NCI-H2107 treated with DMSO at 0.1 percent for 48 hours (cell line): ENCODE results near the gene SUPT3H.
"Not testable (repeated sequence)": the region's sequence is repeated elsewhere in the genome, so short reads cannot be mapped to it uniquely, and the experiment has no call there.

Source experiments
- DNase-seq: peaks from one replicate; lab custom pipeline; 2025; ENCODE audit not compliant: unreplicated experiment; lab: John Stamatoyannopoulos, UW

Gene SUPT3H

GRCh38 chr6:45326698-45327417, 50.9 kb downstream of the SUPT3H start:
- DNase-seq: no peak

- DNase-seq: no peak
Observed at GRCh38 chr6:45323656-45324224, 54.0 kb downstream of the SUPT3H start.

GRCh38 chr6:45320349-45320748, 57.4 kb downstream of the SUPT3H start:
- DNase-seq: no peak

- no peak for DNase-seq
Observed at GRCh38 chr6:45314146-45314545, 63.6 kb downstream of the SUPT3H start.

- DNase-seq: no peak
Observed at GRCh38 chr6:45310118-45310788, 67.5 kb downstream of the SUPT3H start.

- no peak for DNase-seq
Observed at GRCh38 chr6:45305546-45305945, 72.2 kb downstream of the SUPT3H start.

GRCh38 chr6:45302832-45303231, 74.9 kb downstream of the SUPT3H start:
- no peak for DNase-seq

GRCh38 chr6:45301348-45302142, 76.2 kb downstream of the SUPT3H start:
- no peak for DNase-seq

GRCh38 chr6:45300736-45301135, 77.0 kb downstream of the SUPT3H start:
- no peak for DNase-seq

GRCh38 chr6:45299096-45299581, 78.6 kb downstream of the SUPT3H start:
- DNase-seq: no peak

- no peak for DNase-seq
Observed at GRCh38 chr6:45297320-45297719, 80.4 kb downstream of the SUPT3H start.

- DNase-seq: not testable (repeated sequence)
Observed at GRCh38 chr6:45294065-45294701, 83.6 kb downstream of the SUPT3H start.

GRCh38 chr6:45293306-45293705, 84.4 kb downstream of the SUPT3H start:
- no peak for DNase-seq

- no peak for DNase-seq
Observed at GRCh38 chr6:45289751-45290514, 87.8 kb downstream of the SUPT3H start.

- DNase-seq: not testable (repeated sequence)
Observed at GRCh38 chr6:45286707-45287106, 91.0 kb downstream of the SUPT3H start.

- DNase-seq: no peak
Observed at GRCh38 chr6:45278367-45278766, 99.4 kb downstream of the SUPT3H start.

- not testable (repeated sequence) for DNase-seq
Observed at GRCh38 chr6:45277741-45278140, 100.0 kb downstream of the SUPT3H start.

- DNase-seq: no peak
Observed at GRCh38 chr6:45275358-45275757, 102.4 kb downstream of the SUPT3H start.

GRCh38 chr6:45272626-45273025, 105.1 kb downstream of the SUPT3H start:
- DNase-seq: no peak

- no peak for DNase-seq
Observed at GRCh38 chr6:45265246-45265645, 112.5 kb downstream of the SUPT3H start.
